ENCODE data around the gene C9orf40.
A peak's percentile ranks its signal among the peaks of the same experiment; 100 is the strongest.

Gene C9orf40, protein sequence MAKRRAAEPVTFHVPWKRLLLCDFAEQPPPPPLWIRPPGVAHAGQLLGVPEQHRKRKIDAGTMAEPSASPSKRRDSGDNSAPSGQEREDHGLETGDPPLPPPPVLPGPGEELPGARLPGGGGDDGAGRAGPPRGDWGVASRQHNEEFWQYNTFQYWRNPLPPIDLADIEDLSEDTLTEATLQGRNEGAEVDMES

DNA sequence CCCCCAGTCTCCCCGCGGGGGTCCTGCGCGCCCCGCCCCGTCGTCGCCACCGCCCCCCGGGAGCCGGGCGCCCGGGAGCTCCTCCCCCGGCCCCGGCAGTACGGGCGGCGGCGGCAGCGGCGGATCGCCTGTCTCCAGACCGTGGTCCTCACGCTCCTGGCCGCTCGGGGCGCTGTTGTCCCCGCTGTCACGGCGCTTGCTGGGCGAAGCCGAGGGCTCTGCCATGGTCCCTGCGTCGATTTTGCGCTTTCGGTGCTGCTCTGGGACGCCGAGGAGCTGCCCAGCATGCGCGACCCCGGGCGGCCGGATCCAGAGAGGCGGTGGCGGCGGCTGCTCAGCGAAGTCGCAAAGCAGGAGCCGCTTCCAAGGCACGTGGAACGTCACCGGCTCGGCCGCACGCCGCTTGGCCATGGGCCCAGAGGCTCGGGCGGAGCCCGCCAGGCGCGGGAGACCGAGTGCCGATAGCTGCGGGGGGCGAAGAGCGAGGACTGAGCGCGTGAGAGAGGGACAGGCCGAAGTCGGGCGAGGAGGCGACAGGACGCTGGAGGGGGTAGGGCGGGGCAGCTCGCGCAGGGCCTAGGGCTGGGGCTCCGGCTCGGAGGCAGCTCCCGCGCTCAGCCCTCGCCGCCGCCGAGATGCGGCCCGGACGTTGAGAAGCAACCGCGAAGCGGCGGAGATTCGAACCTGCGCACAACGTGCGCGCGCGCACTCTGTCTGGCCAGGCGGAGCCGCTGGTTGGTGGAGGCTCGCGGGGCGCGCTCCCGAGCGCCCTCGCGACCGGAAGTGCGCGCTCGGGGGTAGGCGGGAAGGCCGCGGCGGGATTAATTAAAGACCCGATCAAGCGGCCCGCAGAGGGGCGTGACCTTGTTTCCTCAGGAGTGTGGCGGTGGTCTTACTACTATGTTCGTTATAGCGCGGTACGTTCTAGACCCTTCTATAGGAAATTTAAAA lies at the start of gene C9orf40:
C9orf40 (minus strand) TSS at position 712 of the 951 bp plus-strand sequence; CDS start at position 411, 301 bp downstream.
- DNase-seq, result peak; percentile 89

DNA sequence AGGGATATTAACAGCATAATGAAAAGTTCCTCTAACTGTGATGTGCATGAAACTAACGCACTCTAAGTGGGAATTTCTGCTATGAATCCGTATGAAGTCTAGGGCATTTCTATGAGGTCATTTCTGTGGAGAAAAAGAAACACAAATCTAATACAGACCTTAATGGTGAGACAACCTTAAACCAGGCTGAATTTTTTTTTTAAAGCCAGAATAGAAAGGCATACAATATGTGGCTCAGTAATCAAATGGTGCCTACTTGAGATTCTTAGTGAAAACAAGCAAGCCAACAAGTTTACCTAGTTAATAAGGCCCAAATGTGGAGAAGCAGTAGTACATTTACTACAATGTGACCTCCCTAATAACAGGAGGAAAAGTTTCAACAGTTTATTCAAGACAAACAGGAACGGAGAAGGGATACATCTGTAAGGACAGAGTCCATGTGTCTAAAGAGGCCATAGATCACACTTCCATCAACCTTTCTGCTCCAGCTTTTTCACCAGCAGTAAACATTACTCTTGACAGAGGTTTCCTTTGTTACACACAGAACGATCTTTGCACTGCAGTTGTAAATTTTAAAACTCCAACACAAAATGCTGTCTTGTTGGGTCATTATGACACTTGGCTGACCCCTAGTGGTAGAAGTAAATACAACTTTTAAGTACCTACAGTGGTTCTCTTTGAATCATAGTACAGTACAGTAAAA lies 49.2 kb upstream of the C9orf40 start:
- peak; percentile 79 for DNase-seq

DNA sequence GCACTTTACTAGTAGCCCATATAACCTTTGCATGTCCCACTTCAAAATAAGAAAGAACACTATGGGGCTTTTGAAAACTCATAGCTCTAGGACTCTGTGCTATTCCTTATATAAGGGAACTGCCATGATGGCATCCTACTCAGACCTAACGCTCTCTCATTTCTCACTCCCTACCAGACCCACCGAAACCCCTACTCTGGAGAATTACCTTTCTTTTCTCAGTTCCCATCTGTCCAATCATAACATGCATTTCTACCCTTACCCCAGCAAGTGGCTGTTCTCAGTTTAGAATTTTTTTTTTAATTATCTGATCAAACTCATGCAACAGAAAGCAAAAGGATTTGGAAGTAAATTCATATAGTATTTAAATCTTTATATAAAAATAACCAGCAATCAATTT lies 48.1 kb upstream of the C9orf40 start:
- no peak for DNase-seq

DNA sequence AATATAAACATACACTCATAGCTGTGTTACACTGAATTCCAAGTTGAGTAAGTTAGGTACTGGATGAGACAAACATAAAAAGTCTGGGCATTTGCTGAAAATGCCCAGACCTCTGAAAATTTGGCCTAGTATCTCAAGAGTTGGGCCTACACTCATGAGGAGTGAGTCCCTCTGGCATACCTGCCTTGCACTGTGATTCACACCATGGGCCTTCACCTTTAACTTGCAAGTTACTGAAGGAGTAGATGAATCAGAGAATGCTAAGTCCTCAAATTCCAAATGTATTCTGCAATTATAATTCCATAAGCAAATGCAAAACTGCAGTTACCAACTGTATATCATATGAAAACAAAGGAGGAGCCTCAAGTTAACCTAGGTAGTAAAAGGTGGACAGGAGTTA lies 32.3 kb upstream of the C9orf40 start:
- DNase-seq, result no peak

DNA sequence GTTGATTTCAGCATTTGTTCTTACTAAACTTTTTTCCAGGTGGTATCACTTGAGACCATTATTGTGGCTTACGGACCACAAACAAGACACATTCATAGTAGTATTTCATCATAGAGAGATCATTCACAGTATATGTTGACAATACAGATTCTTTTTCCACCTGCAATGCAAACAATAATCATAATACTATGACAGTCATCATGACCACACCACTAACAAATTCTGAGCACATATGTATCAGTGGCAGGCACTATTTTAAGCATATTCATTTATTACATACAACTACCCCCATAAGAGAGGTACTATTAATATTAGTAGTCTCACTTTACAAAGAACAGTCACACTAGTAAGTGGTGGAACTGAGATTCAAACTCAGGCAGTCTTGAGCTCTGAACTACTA lies 31.0 kb upstream of the C9orf40 start:
- DNase-seq, result no peak

DNA sequence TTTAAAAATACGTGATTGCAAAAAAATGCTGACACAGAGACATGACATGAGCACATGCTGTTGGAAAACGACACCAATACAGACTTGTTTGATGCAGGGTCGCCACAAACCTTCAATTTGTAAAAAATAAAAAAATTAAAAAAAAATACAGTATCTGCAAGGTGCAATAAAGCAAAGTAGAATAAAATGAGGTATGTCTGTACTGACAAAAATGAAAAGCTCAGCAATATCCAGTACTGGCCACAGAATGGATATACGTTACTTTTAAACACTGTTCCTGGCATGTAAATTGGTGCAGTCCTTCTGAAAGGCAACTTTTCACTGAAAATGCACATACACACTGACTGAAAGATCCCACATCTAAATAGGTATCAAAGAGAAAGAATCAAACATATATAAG lies 27.1 kb upstream of the C9orf40 start:
- no peak for DNase-seq

DNA sequence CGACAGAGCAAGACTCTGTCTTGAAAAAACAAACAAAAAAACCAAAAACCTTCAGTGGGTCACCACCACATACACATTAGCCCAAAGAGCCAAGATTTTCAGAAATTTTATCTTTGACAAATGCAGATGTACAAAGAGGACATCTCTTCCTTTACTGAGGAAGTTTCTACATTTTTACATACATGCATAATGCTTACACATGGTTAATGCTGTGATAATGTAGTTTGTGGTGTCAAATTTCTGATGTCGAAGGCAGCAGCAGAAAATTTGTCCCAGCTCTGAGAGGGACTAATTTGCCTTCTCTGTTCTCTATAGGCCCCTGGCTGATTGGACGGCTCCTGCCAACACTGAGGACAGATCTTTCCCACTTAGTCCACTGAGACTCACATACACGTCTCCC lies 24.6 kb upstream of the C9orf40 start:
- no peak for DNase-seq

DNA sequence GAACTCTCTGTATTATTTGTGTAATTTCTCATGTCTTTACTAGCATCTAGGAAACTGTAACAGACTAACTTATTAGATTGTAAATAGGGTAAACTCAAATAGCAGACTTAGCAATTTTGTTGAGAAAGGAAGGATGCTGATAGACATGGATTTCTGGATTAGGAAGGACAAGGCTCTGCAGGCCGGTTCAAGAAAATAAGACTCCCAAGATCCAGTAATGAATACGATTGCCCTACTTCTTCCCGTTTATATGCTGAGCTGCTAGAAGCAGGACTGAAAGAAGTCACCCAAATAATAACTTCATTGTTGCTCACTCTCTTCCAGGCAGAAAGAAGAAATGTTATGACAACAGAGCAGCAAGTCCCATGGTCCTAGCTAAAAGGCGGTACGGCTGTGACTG lies 22.8 kb upstream of the C9orf40 start:
- no peak for DNase-seq

DNA sequence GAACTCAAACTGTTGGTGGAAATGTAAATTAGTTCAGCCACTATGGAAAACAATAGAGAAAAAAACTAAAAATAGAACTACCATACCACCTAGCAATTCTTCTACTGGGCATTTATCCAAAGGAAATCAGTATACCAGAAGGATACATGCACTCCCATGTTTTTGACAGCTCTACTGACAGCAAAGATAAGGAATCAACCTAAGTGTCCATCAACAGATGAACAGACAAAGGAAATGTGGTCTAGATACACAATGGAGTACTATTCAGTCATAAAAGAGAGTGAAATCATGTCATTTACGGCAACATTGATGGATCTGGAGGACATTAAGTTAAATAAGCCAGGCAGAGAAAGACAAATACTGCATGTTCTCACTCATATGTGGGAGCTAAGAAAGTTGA lies 21.8 kb upstream of the C9orf40 start:
- DNase-seq, result no peak

DNA sequence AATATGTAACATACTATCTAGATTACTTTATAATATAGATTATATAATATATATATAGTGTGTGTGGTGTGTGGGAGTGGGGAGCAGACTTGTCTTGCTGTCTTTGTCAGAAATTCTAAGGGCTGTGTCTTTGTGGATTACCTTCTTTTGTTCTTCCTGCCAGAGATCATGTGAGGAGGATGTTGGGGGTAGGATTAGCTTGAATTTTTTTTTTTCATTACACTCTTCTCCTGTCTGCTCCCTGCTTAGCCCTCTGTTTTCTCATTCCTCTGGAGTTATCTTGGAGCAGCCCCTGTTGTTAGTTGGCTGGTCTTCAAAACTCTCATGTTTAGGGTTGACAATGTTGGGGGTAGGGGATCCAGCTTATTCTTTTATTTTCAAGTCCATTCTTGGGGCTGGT lies 21.0 kb upstream of the C9orf40 start:
- no peak for DNase-seq

DNA sequence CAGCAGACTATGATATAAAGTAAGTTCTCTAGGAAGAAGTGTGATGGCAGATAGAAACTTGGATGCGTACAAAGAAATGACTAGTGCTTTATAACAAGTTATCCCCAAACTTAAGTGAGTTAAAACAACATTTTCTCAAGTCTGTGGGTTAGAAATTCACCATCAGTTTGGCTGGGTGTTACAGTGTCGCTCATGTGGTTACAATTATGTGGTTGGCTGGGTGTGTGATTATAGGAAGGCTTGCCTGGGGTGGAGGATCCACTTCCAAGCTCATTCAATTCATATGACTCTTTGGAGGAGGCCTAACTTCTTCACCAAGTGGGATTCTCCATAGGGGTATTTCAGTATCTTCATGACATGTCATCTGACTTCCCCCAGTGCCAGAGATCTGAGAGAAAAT lies 10.3 kb upstream of the C9orf40 start:
- no peak for DNase-seq

DNA sequence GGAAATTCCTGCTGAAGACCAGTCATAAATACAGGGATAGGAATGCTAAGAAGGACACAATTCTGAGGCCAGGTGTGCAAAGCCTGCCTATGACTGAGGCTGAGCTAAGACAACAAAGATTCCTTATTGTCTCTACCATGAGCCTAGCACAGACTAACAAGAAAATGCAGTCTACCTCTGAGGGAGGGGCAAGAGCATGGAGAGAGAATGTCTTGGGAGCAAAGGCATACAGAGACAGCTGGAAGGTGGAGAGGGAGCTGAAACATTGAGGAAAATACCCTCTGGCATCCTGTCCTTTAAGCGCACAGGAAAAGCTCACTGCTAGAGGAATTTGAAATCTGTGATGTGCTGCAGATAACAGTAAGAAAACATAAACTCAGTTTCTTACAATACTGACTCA lies 8.8 kb upstream of the C9orf40 start:
- DNase-seq, result no peak

DNA sequence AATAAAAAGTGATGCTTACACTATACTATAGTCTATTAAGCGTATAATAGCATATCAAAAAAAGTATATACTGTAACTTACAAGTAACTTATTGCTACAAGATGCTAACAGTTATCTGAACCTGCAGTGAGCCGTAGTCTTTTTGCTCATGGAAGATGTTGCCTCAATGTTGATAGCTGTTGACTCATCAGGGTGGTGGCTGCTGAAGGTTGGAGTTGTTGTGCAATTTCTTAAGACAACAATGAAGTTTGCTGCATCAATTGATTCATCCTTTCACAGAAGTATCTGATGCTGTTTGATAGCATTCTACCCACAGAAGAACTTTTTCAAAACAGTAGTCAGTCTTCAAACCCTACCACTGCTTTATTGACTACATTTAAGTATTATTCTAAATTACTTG lies 7.8 kb upstream of the C9orf40 start:
- DNase-seq, result peak; percentile 61

DNA sequence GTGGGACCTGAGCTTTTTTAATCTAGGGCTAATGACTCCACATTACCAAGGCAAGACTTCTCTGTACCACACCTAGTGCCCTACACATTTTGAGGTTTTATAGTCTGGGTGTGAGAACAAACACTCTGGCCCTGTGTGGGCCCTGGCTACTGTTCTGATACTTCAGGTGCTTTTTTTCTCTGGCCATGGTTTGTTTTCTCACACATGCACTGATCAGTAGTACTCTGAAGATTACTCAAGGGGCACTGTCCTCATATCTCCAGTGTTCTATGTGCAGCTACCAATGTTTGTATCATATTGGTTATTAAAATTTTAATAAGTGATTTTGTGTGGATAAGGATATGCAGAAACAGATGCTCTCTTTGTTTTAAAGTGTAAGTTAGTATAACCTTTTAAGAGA lies 5.9 kb upstream of the C9orf40 start:
- no peak for DNase-seq

DNA sequence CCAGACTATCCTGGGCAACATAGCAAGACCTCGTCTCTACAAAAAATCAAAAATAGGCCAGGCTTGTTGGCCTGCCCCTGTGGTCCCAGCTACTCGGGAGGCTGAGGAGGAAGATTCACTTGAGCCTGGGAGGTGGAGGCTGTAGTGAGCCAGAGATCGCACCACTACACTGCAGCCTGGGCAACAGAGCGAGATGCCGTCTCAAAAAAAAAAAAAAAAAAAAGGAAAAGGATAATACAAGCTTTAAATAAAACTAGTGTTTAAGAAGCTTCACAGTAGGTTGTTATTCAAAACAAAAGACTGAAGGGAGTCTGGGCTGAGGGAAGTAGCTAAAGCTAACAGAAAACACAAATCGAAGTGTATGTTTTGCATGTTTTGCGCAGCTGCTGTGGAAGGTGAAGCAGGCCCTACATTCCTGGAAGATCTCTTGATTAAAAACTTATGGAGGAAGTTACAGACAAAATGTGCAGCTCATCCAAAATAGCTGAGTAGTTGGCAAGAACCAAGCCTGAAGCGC lies 581 bp upstream of the C9orf40 start:
- peak; percentile 62 for DNase-seq

DNA sequence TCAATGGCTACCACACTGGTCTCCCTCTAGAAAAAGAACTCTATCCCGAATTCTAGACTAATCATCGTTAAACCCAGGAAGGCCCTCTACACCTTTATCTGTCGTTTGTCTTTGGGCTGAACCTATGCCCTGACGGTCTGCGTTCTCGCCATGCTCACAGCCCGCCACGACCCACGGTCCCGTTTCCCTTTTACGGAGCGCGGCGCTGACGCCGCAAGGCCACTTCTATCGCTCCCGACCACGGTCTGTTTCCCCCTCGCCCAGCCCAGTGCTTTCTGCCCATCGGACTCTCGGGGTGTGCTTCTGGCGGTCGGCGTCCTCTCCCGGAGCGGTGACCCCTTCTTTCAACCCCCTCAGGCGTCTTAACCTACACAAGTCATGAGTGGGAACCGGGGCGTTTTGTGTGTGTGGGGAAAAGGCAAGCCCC lies 974 bp downstream of the C9orf40 start:
- peak; percentile 26 for DNase-seq

DNA sequence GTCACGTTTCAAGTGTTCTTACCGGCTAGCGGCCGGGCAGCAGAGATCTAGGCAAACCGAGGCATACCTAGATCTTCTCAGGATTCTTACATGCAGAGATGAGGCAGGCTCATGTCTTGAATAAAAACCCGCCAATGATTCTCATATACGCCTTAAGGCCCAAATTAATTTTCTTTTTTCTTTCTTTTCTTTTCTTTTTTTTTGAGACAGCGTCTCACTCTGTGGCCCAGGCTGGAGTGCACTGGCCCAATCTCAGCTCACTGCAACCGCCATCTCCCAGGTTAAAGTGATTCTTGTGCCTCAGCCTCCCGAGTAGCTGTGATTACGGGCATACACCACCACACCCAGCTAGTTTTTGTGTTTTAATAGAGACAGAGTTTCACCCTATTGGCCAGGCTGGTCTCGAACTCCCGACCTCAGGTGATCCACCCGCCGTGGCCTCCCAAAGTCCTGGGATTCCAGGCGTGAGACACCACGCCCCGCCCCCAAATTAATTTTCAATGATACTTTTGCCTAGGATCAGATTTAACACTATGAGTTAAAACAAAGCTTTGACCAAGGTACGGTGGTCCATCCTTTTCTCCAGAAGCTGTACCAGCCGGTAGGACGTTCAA lies 1.5 kb downstream of the C9orf40 start:
- DNase-seq, result no peak

DNA sequence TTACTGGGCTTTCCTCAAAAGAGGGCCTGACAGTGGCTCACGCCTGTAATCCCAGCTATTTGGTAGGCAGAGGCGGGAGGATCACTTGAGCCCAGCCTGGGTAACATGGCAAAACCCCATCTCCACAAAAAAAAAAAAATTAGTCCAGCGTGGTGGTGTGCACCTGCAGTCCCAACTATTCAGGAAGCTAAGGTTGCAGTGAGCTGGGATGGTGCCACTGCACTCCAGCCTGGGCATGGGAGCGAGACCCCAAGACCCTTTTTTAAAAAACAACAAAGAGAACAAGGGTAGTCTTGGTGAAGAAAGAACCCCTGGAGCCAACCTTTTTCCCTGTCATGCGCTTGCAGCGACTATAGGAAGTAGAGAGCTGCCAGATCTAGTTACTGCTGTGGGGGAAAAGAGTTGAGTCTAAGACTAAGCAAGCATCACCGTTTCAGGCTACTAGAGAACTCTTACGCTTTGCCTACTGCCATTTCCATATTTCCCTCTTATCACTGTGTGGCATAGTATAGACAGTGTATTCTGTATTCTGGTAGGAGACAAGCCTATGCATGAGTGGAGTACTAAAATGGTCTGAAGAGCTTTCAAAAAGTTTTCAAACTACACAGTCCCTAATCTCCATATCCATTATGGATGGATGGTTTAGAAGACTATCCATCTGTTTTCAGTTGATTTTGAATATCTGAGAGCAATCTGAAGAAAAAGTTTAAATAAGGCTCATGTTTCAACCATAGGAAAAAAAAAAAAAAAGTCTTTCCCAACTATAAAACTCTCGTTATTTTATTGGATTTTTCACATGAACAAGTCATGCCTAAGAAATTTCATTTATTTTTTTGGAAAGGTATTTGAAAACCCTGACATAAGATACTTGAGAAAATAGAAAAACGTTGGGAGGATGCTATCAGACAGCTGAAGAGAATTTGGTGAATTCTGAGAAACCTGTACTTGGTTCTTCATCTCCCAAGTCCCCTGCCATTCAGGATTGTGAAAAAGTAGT lies 2.6 kb downstream of the C9orf40 start:
- DNase-seq, result peak; percentile 5

DNA sequence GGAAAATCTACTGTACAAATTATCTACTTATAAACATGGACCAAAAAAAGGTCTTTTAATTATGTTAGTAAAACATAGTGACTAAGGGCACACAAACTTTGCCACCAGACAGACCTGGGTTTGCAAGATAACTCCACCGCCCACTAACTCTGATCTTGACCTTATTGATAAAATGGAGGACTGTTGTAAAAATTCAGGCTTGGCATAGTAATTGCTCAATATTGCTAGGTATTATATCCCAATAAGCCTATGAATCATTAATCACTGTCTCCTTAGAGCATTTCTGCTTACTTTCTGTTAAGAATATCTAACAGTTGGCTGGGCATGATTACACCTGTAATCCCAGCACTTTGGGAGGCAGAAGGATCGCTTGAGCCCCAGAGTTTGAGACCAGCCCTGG lies 3.8 kb downstream of the C9orf40 start:
- no peak for DNase-seq

DNA sequence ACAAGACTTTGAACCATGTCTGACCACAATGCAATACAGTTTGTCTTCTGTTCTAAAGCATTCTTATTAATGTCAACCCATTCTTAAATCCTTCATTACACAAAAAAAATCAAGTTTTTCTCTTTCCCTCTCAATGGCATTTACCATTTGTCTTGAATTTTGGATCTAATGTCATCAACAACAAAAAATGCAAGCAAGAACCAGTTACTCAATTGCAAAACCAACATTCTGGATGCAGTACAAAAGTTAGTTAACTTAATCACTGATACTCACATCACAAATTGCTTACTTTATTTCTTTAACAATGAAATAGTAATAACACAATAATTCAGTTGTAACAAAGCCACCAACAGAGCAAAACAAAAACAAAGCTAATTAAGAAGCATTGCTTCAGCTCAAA lies 6.0 kb downstream of the C9orf40 start:
- no peak for DNase-seq

DNA sequence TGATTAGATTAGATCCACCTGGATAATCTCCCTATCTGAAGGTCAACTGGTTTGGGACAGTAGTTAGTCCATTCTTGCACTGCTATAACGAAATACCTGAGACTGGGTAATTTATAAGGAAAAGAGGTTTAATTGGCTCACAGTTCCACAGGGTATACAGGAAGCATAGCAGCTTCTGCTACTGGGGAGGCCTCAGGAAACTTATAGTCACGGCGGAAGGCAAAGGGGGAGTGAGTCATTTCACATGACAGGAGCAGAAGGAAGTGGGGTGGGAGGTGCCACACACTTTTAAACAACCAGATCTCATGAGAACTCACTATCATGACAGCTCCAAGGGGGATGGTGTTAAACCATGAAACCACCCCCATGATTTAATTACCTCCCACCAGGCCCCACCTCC lies 9.9 kb downstream of the C9orf40 start:
- peak; percentile 31 for DNase-seq

DNA sequence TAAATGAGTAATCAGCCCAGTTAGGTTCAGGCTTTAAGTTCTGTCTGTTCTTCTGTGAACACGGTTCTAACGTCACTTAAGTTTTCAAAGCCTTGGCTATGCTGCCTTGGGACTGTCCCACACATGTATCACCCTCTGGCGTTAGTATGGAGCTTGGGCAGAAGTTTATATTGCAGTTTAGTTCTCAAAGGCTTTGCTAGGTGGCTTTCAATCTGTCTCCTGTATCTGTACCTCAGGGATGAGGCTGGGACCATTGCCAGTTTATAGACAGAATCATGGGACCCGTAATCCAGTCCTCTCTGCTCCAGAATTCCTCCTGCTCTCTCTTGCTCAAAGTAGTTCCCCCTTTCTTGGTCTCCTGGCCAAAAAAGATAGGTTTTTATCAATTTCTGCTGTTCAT lies 12.1 kb downstream of the C9orf40 start:
- DNase-seq, result peak; percentile 26
